Fibroblast of lung (primary cell): ENCODE data around the gene GRK6. TPM values are rescaled to one million over a fixed set of nuclear protein-coding genes. Genes with fewer than 3 reads are reported as not detected.

Source experiments
- DNase-seq, 2 donors: peaks; one replicate each; pipeline versions ENCODE4 v3.0.0 to v3.0.0-alpha.2; 2010; ENCODE audit warnings: low read depth in 2 of 2
- H2AFZ ChIP-seq: 2 replicates; pipeline ENCODE4 v1.5.1; 2012; ENCODE audit warnings: low read length, control low read depth, inconsistent platforms
- H3K27ac ChIP-seq: 2 replicates; pipeline ENCODE4 v1.5.1; 2011; ENCODE audit warnings: low read length, control low read depth; ENCODE audit not compliant: insufficient read depth
- H3K27me3 ChIP-seq: 2 replicates; pipeline ENCODE4 v1.5.1; 2011; ENCODE audit warnings: mild to moderate bottlenecking, low read length; ENCODE audit not compliant: control insufficient read depth, insufficient read depth
- H3K36me3 ChIP-seq: 2 replicates; pipeline ENCODE4 v1.5.1; 2011; ENCODE audit warnings: low read length; ENCODE audit not compliant: control insufficient read depth, insufficient read depth
- H3K4me1 ChIP-seq: 2 replicates; pipeline ENCODE4 v1.5.1; 2011; ENCODE audit warnings: low read length; ENCODE audit not compliant: control insufficient read depth, insufficient read depth; ENCODE audit errors: extremely low read depth
- H3K4me2 ChIP-seq: 2 replicates; pipeline ENCODE4 v1.5.1; 2011; ENCODE audit warnings: low read length, control low read depth; ENCODE audit not compliant: insufficient read depth; ENCODE audit errors: extremely low read depth
- H3K4me3 ChIP-seq, 4 experiments: fragments of 200-600 bp in 1 of 4; sonication (generic) in 1 of 4; replicated peaks in 1 of 4; 2 replicates each; pipeline ENCODE4 v1.5.1; 2011 to 2016; ENCODE audit warnings: low read length in 4 of 4, low read depth in 3 of 4, mild to moderate bottlenecking in 3 of 4, control low read depth in 2 of 4, inconsistent platforms in 1 of 4, mixed read lengths in 1 of 4; ENCODE audit not compliant: insufficient read depth in 1 of 4; ENCODE audit errors: control extremely low read depth in 1 of 4
- H3K79me2 ChIP-seq: 2 replicates; pipeline ENCODE4 v1.5.1; 2012; ENCODE audit warnings: mild to moderate bottlenecking, low read length, inconsistent platforms; ENCODE audit not compliant: control insufficient read depth, insufficient read depth
- H3K9ac ChIP-seq: 2 replicates; pipeline ENCODE4 v1.5.1; 2011; ENCODE audit warnings: mild to moderate bottlenecking, low read length, control low read depth; ENCODE audit not compliant: insufficient read depth
- H3K9me3 ChIP-seq: 2 replicates; pipeline ENCODE4 v1.5.1; 2012; ENCODE audit warnings: low read depth, low read length; ENCODE audit not compliant: control insufficient read depth, insufficient read depth
- H4K20me1 ChIP-seq: 2 replicates; pipeline ENCODE4 v1.5.1; 2011; ENCODE audit warnings: low read length; ENCODE audit not compliant: control insufficient read depth, insufficient read depth; ENCODE audit errors: extremely low read depth
- CTCF ChIP-seq, 2 donors: IDR thresholded peaks in 1 of 2; conservative IDR thresholded peaks in 1 of 2; 1 replicate in 1 of 2; 2 replicates in 1 of 2; pipeline ENCODE4 v1.5.1; 2011 to 2012; ENCODE audit warnings: low read length in 2 of 2, control low read depth in 1 of 2, inconsistent platforms in 1 of 2, low read depth in 1 of 2, mild to moderate bottlenecking in 1 of 2
- EZH2 ChIP-seq: IDR thresholded peaks from 2 replicates; pipeline ENCODE4 v1.5.1; 2012; ENCODE audit warnings: low read length, control low read depth, mild to moderate bottlenecking; ENCODE audit errors: missing control alignments
- polyA plus RNA-seq, 2 donors: library from polyadenylated mRNA; depleted of rRNA in 1 of 2; stranded (reverse) in 1 of 2; unstranded in 1 of 2; fragments of >200 nt; gene quantifications; 2 replicates each; pipeline ENCODE4 v1.2.1, GENCODE V29; 2011 to 2012; ENCODE audit warnings: missing spikeins in 1 of 2
- total RNA-seq: library from RNA; depleted of rRNA; stranded (reverse); fragments of >200 nt; gene quantifications from 2 replicates; pipeline ENCODE4 v1.2.1, GENCODE V29; 2014

GRK6 gene
- total and polyA plus RNA-seq, 2 donors (not counting 1 experiment from before 2014, with no cell fraction given): 15.0 to 15.8 TPM

GRCh38 chr5:177446200-177447065 lies 20.0 kb downstream of the GRK6 start, which contains the start of gene PRR7:
Gene PRR7 (plus strand): TSS chr5:177446814. CDS start chr5:177455068, 8,254 bp downstream.
- peak; percentile 57 to 79 for DNase-seq
- Histone ChIP-seq H2AFZ (peak within 1 kb of the TSS; percentile 33), H3K4me2 (peak within 1 kb of the TSS; percentile 96), H3K4me1 (peaks cover 7% of the 10 kb centered on the region), H3K36me3 (peaks cover 3% of the 10 kb centered on the region), H3K4me3 (peak within 1 kb of the TSS; percentile 39 to 69 (median 49)), H3K9me3 (no peaks in the 10 kb centered on the region), H3K27me3 (no peaks in the 10 kb centered on the region), H3K27ac (no peak within 1 kb of the TSS), H4K20me1 (no peaks in the 10 kb centered on the region), H3K9ac (peak within 1 kb of the TSS; percentile 73), H3K79me2 (no peaks in the 10 kb centered on the region)
- TF ChIP-seq CTCF (conservative IDR thresholded peaks at IDR 0.05 in 1 of 2, IDR thresholded peaks at IDR 0.05 in 1 of 2; ENCODE audit: low read depth in 1 of 2, low read length in 2 of 2): no peak
- TF ChIP-seq EZH2: no peak

- TF ChIP-seq EZH2 (no peak), CTCF (conservative IDR thresholded peaks at IDR 0.05 in 1 of 2, IDR thresholded peaks at IDR 0.05 in 1 of 2; ENCODE audit: low read depth in 1 of 2, low read length in 2 of 2) (no peak)
- DNase-seq: peak; percentile 36 to 53
- H3K79me2 ChIP-seq: no peaks in the 10 kb centered on the region
- H3K9ac ChIP-seq: peak overlapping the region; percentile 73
- peak overlapping the region in 3 of 4 experiments; percentile 39 to 69 (median 42) for H3K4me3 ChIP-seq
- H3K4me1 ChIP-seq: peaks cover 7% of the 10 kb centered on the region
- peak overlapping the region; percentile 64 for H3K4me2 ChIP-seq
- no peak overlapping the region for H3K27ac ChIP-seq
- H4K20me1 ChIP-seq: no peaks in the 10 kb centered on the region
- no peaks in the 10 kb centered on the region for H3K9me3 ChIP-seq
- H3K27me3 ChIP-seq: no peaks in the 10 kb centered on the region
- H3K36me3 ChIP-seq: peaks cover 3% of the 10 kb centered on the region
- no peak overlapping the region for H2AFZ ChIP-seq
Measured at GRCh38 chr5:177447066-177447610, 20.7 kb downstream of the GRK6 start.

GRCh38 chr5:177447611-177448243 lies 21.3 kb downstream of the GRK6 start:
- Histone ChIP-seq H2AFZ (no peak overlapping the region), H3K36me3 (no peaks in the 10 kb centered on the region), H3K4me3 (peak overlapping the region in 2 of 4 experiments; percentile 28), H3K27ac (no peak overlapping the region), H3K9ac (no peak overlapping the region), H3K27me3 (no peaks in the 10 kb centered on the region), H4K20me1 (no peaks in the 10 kb centered on the region), H3K79me2 (no peaks in the 10 kb centered on the region), H3K4me2 (peak overlapping the region; percentile 65), H3K4me1 (peaks cover 7% of the 10 kb centered on the region), H3K9me3 (no peaks in the 10 kb centered on the region)
- DNase-seq: peak; percentile 73 to 81
- TF ChIP-seq CTCF (conservative IDR thresholded peaks at IDR 0.05 in 1 of 2, IDR thresholded peaks at IDR 0.05 in 1 of 2; ENCODE audit: low read depth in 1 of 2, low read length in 2 of 2): no peak
- TF ChIP-seq EZH2: no peak
